HCT116 (cell line): ENCODE results near the gene KIF5A. TPM values are rescaled to one million over a fixed set of nuclear protein-coding genes. Genes with fewer than 3 reads are reported as not detected.

Experiments
- ATAC-seq: fragments of 200-7000 bp; cut with Tn5 transposase; 2 replicates; pipeline ENCODE4 v1.9.1; 2020; ENCODE audit warnings: mild to moderate bottlenecking, moderate library complexity
- BruUV-seq: library from RNA; stranded (reverse); fragments of 400-500 nt; replicated peaks from 2 replicates; lab custom pipeline; 2021; lab: Mats Ljungman, UMichigan
- CTCF ChIA-PET: fragments of 300-600 bp; sonication (Branson Sonifier 250); formaldehyde crosslinking; loops from one replicate; lab custom pipeline; 2021; ENCODE audit warnings: antibody characterized with exemption; lab: Charles Lee
- POLR2A ChIA-PET: fragments of 300-600, 350-600 bp; sonication (Branson Sonifier 250); formaldehyde crosslinking; loops from one replicate; lab custom pipeline; 2021; ENCODE audit warnings: antibody characterized with exemption; lab: Charles Lee
- RAD21 ChIA-PET, 2 experiments: fragments of 300-600 bp; sonication (Branson Sonifier 250); formaldehyde crosslinking; loops; one replicate each; lab custom pipeline; 2023; ENCODE audit warnings: low total read pairs in 2 of 2; ENCODE audit not compliant: uncharacterized antibody in 2 of 2, unreplicated experiment in 2 of 2, low non-redundant PET in 1 of 2; lab: Charles Lee
- DNase-seq: peaks from one replicate; pipeline ENCODE4 v3.0.0-alpha.2; 2010; ENCODE audit warnings: low read depth, low spot score
- H2AFZ ChIP-seq: fragments of 200-600 bp; shearing (Covaris generic), sonication (generic); 2 replicates; pipeline ENCODE4 v1.6.1; 2017; ENCODE audit warnings: low read depth, mixed run types, mixed read lengths, antibody characterized with exemption, low read length; ENCODE audit not compliant: poor library complexity, severe bottlenecking
- H3K27ac ChIP-seq: 2 replicates; pipeline ENCODE4 v1.5.1; 2012; ENCODE audit warnings: low read depth, low read length
- H3K27me3 ChIP-seq: fragments of 200-600 bp; sonication (generic); 2 replicates; pipeline ENCODE4 v1.6.1; 2016; ENCODE audit warnings: mixed run types, low read length, mixed read lengths; ENCODE audit not compliant: insufficient read depth
- H3K36me3 ChIP-seq, 2 experiments: fragments of 200-500 bp in 1 of 2; fragments of 200-600 bp in 1 of 2; sonication (Bioruptor generic) in 1 of 2; sonication (generic) in 1 of 2; 2 replicates each; pipeline versions ENCODE4 v1.5.1 to v1.6.1; 2014 to 2016; ENCODE audit warnings: low read length in 2 of 2, inconsistent platforms in 1 of 2, mixed read lengths in 1 of 2, mixed run types in 1 of 2; ENCODE audit not compliant: insufficient read depth in 2 of 2, control insufficient read depth in 1 of 2
- H3K4me1 ChIP-seq, 2 experiments: fragments of 200-600 bp in 1 of 2; sonication (generic) in 1 of 2; 2 replicates each; pipeline versions ENCODE4 v1.5.1 to v1.6.1; 2012 to 2017; ENCODE audit warnings: low read length in 2 of 2, inconsistent platforms in 1 of 2, mild to moderate bottlenecking in 1 of 2, mixed read lengths in 1 of 2, mixed run types in 1 of 2, moderate library complexity in 1 of 2; ENCODE audit not compliant: insufficient read depth in 2 of 2, control insufficient read depth in 1 of 2
- H3K4me2 ChIP-seq: fragments of 200-600 bp; sonication (generic); 2 replicates; pipeline ENCODE4 v1.6.1; 2017; ENCODE audit warnings: mixed run types, low read length, mixed read lengths
- H3K4me3 ChIP-seq, 2 experiments: fragments of 200-600 bp in 1 of 2; sonication (generic) in 1 of 2; replicated peaks in 1 of 2; 2 replicates each; pipeline ENCODE4 v1.5.1; 2011 to 2016; ENCODE audit warnings: low read length in 2 of 2, control low read depth in 1 of 2, low read depth in 1 of 2, mild to moderate bottlenecking in 1 of 2, mixed read lengths in 1 of 2, mixed run types in 1 of 2
- H3K79me2 ChIP-seq: fragments of 200-600 bp; sonication (generic); 2 replicates; pipeline ENCODE4 v1.6.1; 2017; ENCODE audit warnings: mild to moderate bottlenecking, mixed run types, low read length, moderate library complexity, mixed read lengths; ENCODE audit not compliant: insufficient read depth
- H3K9ac ChIP-seq: fragments of 200-600 bp; sonication (generic); 2 replicates; pipeline ENCODE4 v1.6.1; 2016; ENCODE audit warnings: low read length, mixed read lengths
- H3K9me2 ChIP-seq: fragments of 200-600 bp; sonication (generic), shearing (Covaris generic); 2 replicates; pipeline ENCODE4 v1.6.1; 2017; ENCODE audit warnings: mixed run types, mild to moderate bottlenecking, moderate library complexity; ENCODE audit not compliant: insufficient read depth
- H3K9me3 ChIP-seq, 2 experiments: fragments of 200-500 bp in 1 of 2; fragments of 200-600 bp in 1 of 2; sonication (Bioruptor generic) in 1 of 2; sonication (generic) in 1 of 2; 2 replicates each; pipeline ENCODE4 v1.6.1; 2014 to 2017; ENCODE audit warnings: low read length in 2 of 2, mixed read lengths in 2 of 2, inconsistent platforms in 1 of 2, low read depth in 1 of 2, mild to moderate bottlenecking in 1 of 2, mixed run types in 1 of 2, moderate library complexity in 1 of 2; ENCODE audit not compliant: control insufficient read depth in 1 of 2, insufficient read depth in 1 of 2
- H4K20me1 ChIP-seq: fragments of 200-600 bp; sonication (generic), shearing (Covaris generic); 2 replicates; pipeline ENCODE4 v1.6.1; 2017; ENCODE audit warnings: mixed run types, mild to moderate bottlenecking, moderate library complexity; ENCODE audit not compliant: insufficient read depth
- ATF3 ChIP-seq: IDR thresholded peaks from 2 replicates; pipeline ENCODE4 v1.6.1; 2012
- EGR1 ChIP-seq: IDR thresholded peaks from 2 replicates; pipeline ENCODE4 v1.6.1; 2012; ENCODE audit warnings: low read depth
- EZH2phosphoT487 ChIP-seq: fragments of 200-600 bp; IDR thresholded peaks from 2 replicates; pipeline ENCODE4 v1.6.1; 2018; ENCODE audit warnings: antibody characterized with exemption, borderline replicate concordance
- FOSL1 ChIP-seq: IDR thresholded peaks from 2 replicates; pipeline ENCODE4 v1.6.1; 2012; ENCODE audit warnings: low read depth
- JUND ChIP-seq: IDR thresholded peaks from 2 replicates; pipeline ENCODE4 v1.6.1; 2012
- POLR2A ChIP-seq: IDR thresholded peaks from 2 replicates; pipeline ENCODE4 v1.7.0; 2011; ENCODE audit warnings: borderline replicate concordance; ENCODE audit not compliant: insufficient read depth, insufficient read length; ENCODE audit errors: extremely low read depth
- YY1 ChIP-seq: IDR thresholded peaks from 2 replicates; pipeline ENCODE4 v1.6.1; 2011; ENCODE audit warnings: low read length, low read depth, moderate library complexity, mild to moderate bottlenecking; ENCODE audit not compliant: insufficient replicate concordance; ENCODE audit errors: extremely low read depth
- ZFX ChIP-seq: fragments of 450-650 bp; IDR thresholded peaks from 2 replicates; pipeline ENCODE4 v1.6.1; 2017
- intact Hi-C: fragments of 100-400 bp; cut with micrococcal nuclease; formaldehyde crosslinking; loops from 2 replicates; pipeline ENCODE4 v1.10.0; 2022
- total RNA-seq: library from RNA; stranded (reverse); gene quantifications from one replicate; pipeline ENCODE4 v1.2.1, GENCODE V29; 2021; ENCODE audit not compliant: unreplicated experiment

Gene KIF5A
- total RNA-seq, 1 experiment from 2014 or later, result 5.2 TPM

- Histone ChIP-seq H3K79me2 (no peaks in the 10 kb centered on the region), H3K27me3 (no peaks in the 10 kb centered on the region), H2AFZ (no peak overlapping the region), H3K27ac (no peak overlapping the region), H3K4me2 (no peak overlapping the region), H3K4me1 (peaks cover 0 to 9% of the 10 kb centered on the region in 2 experiments; a peak in 1 of 4 replicates), H3K9ac (no peak overlapping the region), H3K4me3 (no peak overlapping the region), H4K20me1 (no peaks in the 10 kb centered on the region), H3K9me3 (no peaks in the 10 kb centered on the region)
- no peak for DNase-seq
- ChIA-PET CTCF (no interaction called here), RAD21 (no interaction called here)
- BruUV-seq, result no TSS peak
- TF ChIP-seq EGR1 (no peak), JUND (no peak), ZFX (no peak), ATF3 (no peak), FOSL1 (no peak), POLR2A (no peak), YY1 (no peak)
- TF ChIP-seq, all 23 proteins: peak for 0
- ATAC-seq, result no peak
- no peaks in the 10 kb centered on the region for H3K9me2 ChIP-seq
- POLR2A ChIA-PET, result no interaction called here
- no peaks in the 10 kb centered on the region for H3K36me3 ChIP-seq
- intact Hi-C loops, result no loop called here
Measured at GRCh38 chr12:57609781-57610553, 60.1 kb downstream of the KIF5A start.

- DNase-seq (no peak), ATAC-seq (no peak)
- Histone ChIP-seq H3K4me1 (peaks cover 0 to 9% of the 10 kb centered on the region in 2 experiments; a peak in 1 of 4 replicates), H3K27me3 (no peaks in the 10 kb centered on the region), H3K4me2 (peak overlapping the region; percentile 64; the same call in 1 of the 2 replicates), H3K9me2 (no peaks in the 10 kb centered on the region), H3K79me2 (no peaks in the 10 kb centered on the region), H3K9ac (no peak overlapping the region; the same call in 1 of the 2 replicates), H3K9me3 (no peaks in the 10 kb centered on the region), H3K36me3 (no peaks in the 10 kb centered on the region), H3K4me3 (no peak overlapping the region), H4K20me1 (no peaks in the 10 kb centered on the region), H3K27ac (no peak overlapping the region), H2AFZ (no peak overlapping the region)
- ChIA-PET RAD21 (no interaction called here), POLR2A (no interaction called here), CTCF (interaction anchor here (2.0 kb wide), 1 partner anchor 27 kb away, joined by 7 read pairs; no protein-coding TSS in a partner anchor)
- intact Hi-C loops, result no loop called here
- BruUV-seq, result no TSS peak
- no peak for TF ChIP-seq EZH2phosphoT487
Measured at GRCh38 chr12:57610554-57611107, 60.8 kb downstream of the KIF5A start.
